Measurements from ENCODE around the gene OR8G5.
"Not testable (repeated sequence)": the region's sequence is repeated elsewhere in the genome, so short reads cannot be mapped to it uniquely, and the experiment has no call there.

Gene OR8G5

DNA sequence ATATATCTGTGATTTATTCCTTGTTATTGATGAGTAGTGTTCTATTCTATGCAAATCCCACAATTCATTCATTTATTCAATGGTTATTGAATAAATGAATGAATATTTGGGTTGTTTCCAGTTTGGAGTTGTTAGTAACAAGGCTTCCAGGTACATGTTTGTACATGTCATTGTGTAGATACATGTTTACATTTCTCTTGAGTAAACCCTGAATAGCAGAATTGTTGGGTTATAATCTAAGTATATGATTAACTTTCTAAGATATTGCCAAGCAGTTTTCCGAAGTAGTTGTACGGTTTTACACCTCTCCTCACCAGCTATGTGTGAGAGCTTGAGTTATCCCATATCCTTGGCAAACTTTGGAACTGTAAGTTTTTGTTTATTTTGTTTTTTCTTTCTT is 33.8 kb upstream of the OR8G5 start:
- H3K9me2 ChIP-seq (replicated peaks; ENCODE audit: insufficient read depth, low read length) = no peaks in the 10 kb centered on the region
- no peak overlapping the region for H3K4me2 ChIP-seq (ENCODE audit: low read depth, low read length, poor library complexity, severe bottlenecking)
- no peaks in the 10 kb centered on the region for H4K20me1 ChIP-seq (ENCODE audit: low read depth, low read length)
- H3K79me2 ChIP-seq (ENCODE audit: insufficient read depth, low read length) = no peaks in the 10 kb centered on the region
- no peaks in the 10 kb centered on the region for H3K27me3 ChIP-seq (ENCODE audit: low read length)
- H3K27ac ChIP-seq (ENCODE audit: low read depth, low read length) = no peak overlapping the region
- H3K4me3 ChIP-seq (ENCODE audit: insufficient read depth, low read length, poor library complexity, severe bottlenecking) = no peak overlapping the region
- TF ChIP-seq EZH2phosphoT487 (conservative IDR thresholded peaks at IDR 0.05; ENCODE audit: low read length) = no peak
- TF ChIP-seq, protein P1, sequence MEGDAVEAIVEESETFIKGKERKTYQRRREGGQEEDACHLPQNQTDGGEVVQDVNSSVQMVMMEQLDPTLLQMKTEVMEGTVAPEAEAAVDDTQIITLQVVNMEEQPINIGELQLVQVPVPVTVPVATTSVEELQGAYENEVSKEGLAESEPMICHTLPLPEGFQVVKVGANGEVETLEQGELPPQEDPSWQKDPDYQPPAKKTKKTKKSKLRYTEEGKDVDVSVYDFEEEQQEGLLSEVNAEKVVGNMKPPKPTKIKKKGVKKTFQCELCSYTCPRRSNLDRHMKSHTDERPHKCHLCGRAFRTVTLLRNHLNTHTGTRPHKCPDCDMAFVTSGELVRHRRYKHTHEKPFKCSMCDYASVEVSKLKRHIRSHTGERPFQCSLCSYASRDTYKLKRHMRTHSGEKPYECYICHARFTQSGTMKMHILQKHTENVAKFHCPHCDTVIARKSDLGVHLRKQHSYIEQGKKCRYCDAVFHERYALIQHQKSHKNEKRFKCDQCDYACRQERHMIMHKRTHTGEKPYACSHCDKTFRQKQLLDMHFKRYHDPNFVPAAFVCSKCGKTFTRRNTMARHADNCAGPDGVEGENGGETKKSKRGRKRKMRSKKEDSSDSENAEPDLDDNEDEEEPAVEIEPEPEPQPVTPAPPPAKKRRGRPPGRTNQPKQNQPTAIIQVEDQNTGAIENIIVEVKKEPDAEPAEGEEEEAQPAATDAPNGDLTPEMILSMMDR (IDR thresholded peaks at IDR 0.05; ENCODE audit: insufficient read depth, low read length, poor library complexity, severe bottlenecking) = no peak
- no peak overlapping the region for H2AFZ ChIP-seq (ENCODE audit: low read depth, low read length, severe bottlenecking)
- H3K36me3 ChIP-seq (ENCODE audit: low read length) = no peaks in the 10 kb centered on the region
- H3K9me3 ChIP-seq (ENCODE audit: insufficient read depth, low read length) = no peaks in the 10 kb centered on the region
- H3F3A ChIP-seq (ENCODE audit: insufficient read depth) = no peaks in the 10 kb centered on the region
- no peak overlapping the region for H3K9ac ChIP-seq (ENCODE audit: low read length)

DNA sequence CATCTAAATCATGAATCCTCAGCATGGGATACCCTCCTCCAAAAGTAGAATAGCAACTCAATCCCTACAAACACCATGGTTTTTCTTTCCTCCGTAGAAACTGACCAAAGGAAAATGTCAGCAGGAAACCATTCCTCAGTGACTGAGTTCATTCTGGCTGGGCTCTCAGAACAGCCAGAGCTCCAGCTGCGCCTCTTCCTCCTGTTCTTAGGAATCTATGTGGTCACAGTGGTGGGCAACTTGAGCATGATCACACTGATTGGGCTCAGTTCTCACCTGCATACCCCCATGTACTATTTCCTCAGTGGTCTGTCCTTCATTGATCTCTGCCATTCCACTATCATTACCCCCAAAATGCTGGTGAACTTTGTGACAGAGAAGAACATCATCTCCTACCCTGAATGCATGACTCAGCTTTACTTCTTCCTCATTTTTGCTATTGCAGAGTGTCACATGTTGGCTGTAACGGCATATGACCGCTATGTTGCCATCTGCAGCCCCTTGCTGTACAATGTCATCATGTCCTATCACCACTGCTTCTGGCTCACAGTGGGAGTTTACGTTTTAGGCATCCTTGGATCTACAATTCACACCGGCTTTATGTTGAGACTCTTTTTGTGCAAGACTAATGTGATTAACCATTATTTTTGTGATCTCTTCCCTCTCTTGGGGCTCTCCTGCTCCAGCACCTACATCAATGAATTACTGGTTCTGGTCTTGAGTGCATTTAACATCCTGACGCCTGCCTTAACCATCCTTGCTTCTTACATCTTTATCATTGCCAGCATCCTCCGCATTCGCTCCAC is 31.4 kb upstream of the OR8G5 start:
- not testable (repeated sequence) for H4K20me1 ChIP-seq (ENCODE audit: low read depth, low read length); H3K4me2 ChIP-seq (ENCODE audit: low read depth, low read length, poor library complexity, severe bottlenecking); H3K9ac ChIP-seq (ENCODE audit: low read length); H3K4me3 ChIP-seq (ENCODE audit: insufficient read depth, low read length, poor library complexity, severe bottlenecking); H3F3A ChIP-seq (ENCODE audit: insufficient read depth); H3K36me3 ChIP-seq (ENCODE audit: low read length); H3K9me3 ChIP-seq (ENCODE audit: insufficient read depth, low read length); H3K27me3 ChIP-seq (ENCODE audit: low read length); H3K79me2 ChIP-seq (ENCODE audit: insufficient read depth, low read length); H2AFZ ChIP-seq (ENCODE audit: low read depth, low read length, severe bottlenecking); H3K27ac ChIP-seq (ENCODE audit: low read depth, low read length); H3K9me2 ChIP-seq (replicated peaks; ENCODE audit: insufficient read depth, low read length)

DNA sequence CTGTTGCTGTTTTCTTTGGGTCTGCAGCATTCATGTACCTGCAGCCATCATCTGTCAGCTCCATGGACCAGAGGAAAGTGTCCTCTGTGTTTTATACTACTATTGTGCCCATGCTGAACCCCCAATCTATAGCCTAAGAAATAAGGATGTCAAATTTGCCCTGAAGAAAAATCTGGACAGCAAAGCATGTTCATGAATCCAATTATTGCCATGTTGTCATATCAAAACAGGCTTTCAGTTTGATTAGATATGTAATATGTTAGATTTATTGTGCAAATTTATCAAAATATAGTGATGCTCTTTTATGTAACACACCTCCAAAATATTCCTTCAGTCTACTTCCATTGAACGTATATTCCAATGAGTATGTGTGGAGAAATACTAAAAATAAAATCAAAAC is 30.7 kb upstream of the OR8G5 start:
- Histone ChIP-seq H3K4me3 (ENCODE audit: insufficient read depth, low read length, poor library complexity, severe bottlenecking) (no peak overlapping the region), H3K79me2 (ENCODE audit: insufficient read depth, low read length) (no peaks in the 10 kb centered on the region), H4K20me1 (ENCODE audit: low read depth, low read length) (no peaks in the 10 kb centered on the region), H3K27me3 (ENCODE audit: low read length) (no peaks in the 10 kb centered on the region), H3K9me3 (ENCODE audit: insufficient read depth, low read length) (no peaks in the 10 kb centered on the region), H2AFZ (ENCODE audit: low read depth, low read length, severe bottlenecking) (no peak overlapping the region), H3K9ac (ENCODE audit: low read length) (no peak overlapping the region), H3K9me2 (replicated peaks; ENCODE audit: insufficient read depth, low read length) (no peaks in the 10 kb centered on the region), H3K36me3 (ENCODE audit: low read length) (no peaks in the 10 kb centered on the region), H3F3A (ENCODE audit: insufficient read depth) (no peaks in the 10 kb centered on the region), H3K4me2 (ENCODE audit: low read depth, low read length, poor library complexity, severe bottlenecking) (no peak overlapping the region), H3K27ac (ENCODE audit: low read depth, low read length) (no peak overlapping the region)
- no peak for TF ChIP-seq EZH2phosphoT487 (conservative IDR thresholded peaks at IDR 0.05; ENCODE audit: low read length)

DNA sequence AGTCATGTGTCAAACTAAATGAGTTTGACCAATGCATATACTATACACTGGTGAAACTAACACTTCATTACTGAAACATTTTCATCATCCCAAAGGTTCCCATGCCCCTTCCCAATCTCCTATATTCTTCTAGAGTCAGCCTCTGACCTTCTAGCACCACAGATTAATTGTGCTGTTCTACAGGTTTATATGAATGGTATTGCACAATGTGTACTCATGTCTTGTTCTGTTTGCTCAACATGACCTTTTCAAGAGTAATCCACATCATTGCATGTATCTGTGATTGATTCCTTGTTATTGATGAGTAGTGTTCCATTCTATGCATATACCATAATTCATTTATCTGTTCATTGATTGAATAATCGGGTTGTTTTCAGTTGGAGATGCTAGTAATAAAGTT is 22.8 kb upstream of the OR8G5 start:
- H3K27ac ChIP-seq (ENCODE audit: low read depth, low read length) = no peak overlapping the region
- no peaks in the 10 kb centered on the region for H3K36me3 ChIP-seq (ENCODE audit: low read length)
- H3K4me2 ChIP-seq (ENCODE audit: low read depth, low read length, poor library complexity, severe bottlenecking) = no peak overlapping the region
- H3K79me2 ChIP-seq (ENCODE audit: insufficient read depth, low read length) = no peaks in the 10 kb centered on the region
- TF ChIP-seq, protein P1 (IDR thresholded peaks at IDR 0.05; ENCODE audit: insufficient read depth, low read length, poor library complexity, severe bottlenecking) = no peak
- TF ChIP-seq EZH2phosphoT487 (conservative IDR thresholded peaks at IDR 0.05; ENCODE audit: low read length) = no peak
- H3F3A ChIP-seq (ENCODE audit: insufficient read depth) = no peaks in the 10 kb centered on the region
- H4K20me1 ChIP-seq (ENCODE audit: low read depth, low read length) = no peaks in the 10 kb centered on the region
- no peak overlapping the region for H3K4me3 ChIP-seq (ENCODE audit: insufficient read depth, low read length, poor library complexity, severe bottlenecking)
- H3K9me2 ChIP-seq (replicated peaks; ENCODE audit: insufficient read depth, low read length) = no peaks in the 10 kb centered on the region
- no peak overlapping the region for H3K9ac ChIP-seq (ENCODE audit: low read length)
- H3K27me3 ChIP-seq (ENCODE audit: low read length) = no peaks in the 10 kb centered on the region
- H3K9me3 ChIP-seq (ENCODE audit: insufficient read depth, low read length) = no peaks in the 10 kb centered on the region
- no peak overlapping the region for H2AFZ ChIP-seq (ENCODE audit: low read depth, low read length, severe bottlenecking)

Measured in SU-DHL-6 (cell line).